ENCODE data around the gene POM121. TPM values are rescaled to one million over a fixed set of nuclear protein-coding genes. Genes with fewer than 3 reads are reported as not detected.

POM121 gene
- total RNA-seq = 4.0 and 7.3 TPM in 2 replicates

DNA sequence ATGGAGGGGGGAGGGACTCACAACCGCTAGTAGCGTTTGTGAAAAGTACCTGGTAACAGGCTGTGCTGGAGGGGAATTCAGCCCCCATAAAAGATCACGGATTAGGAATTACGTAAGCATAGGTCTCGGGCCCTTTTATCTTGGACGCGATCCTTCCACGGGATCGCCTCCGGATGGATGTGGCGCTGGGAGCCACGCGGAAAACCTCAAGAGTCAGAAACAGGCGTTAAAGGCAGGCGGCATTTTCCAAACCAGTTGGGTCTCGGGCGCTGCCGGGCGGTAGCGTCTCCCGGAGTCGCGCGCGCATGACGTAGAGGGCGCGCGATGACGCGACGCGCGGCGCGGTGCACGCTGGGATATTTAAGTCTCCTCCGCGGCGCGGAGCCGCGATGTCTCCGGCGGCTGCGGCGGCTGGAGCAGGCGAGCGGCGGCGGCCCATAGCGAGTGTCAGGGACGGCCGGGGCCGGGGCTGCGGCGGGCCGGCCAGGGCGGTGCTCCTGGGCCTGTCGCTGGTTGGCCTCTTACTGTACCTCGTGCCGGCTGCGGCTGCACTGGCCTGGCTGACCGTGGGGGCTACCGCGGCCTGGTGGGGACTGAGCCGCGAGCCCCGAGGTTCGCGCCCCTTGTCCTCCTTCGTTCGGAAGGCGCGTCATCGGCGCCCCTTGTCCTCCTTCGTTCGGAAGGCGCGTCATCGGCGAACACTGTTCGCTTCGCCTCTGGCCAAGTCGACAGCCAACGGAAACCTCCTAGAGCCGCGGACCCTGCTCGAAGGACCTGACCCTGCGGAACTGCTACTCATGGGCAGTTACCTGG, at the start of gene POM121:
TSS of gene POM121 (plus strand) at position 363 of the 813 bp plus-strand sequence. CDS start at position 390, 27 bp downstream.

GRCh38 chr7:72968980-72969516, 44.2 kb downstream of the POM121 start, which contains the start of gene TRIM74:
TSS of gene TRIM74 (minus strand) at chr7:72969466. CDS start at chr7:72966157, 3,309 bp downstream.

Other genes with a start within 250 kb of the POM121 start
- gene TYW1B, start 96.9 kb upstream of the POM121 start, total RNA-seq = 0.53 and 1.4 TPM in 2 replicates
- gene TRIM74, start 44.4 kb downstream of the POM121 start, total RNA-seq = not detected in 2 replicates
- gene SPDYE8, start 104.7 kb downstream of the POM121 start, total RNA-seq = not detected in 2 replicates
- not detected in 2 replicates for gene SPDYE11, start 132.8 kb downstream of the POM121 start, total RNA-seq
- not detected in 2 replicates for gene SPDYE9, start 160.9 kb downstream of the POM121 start, total RNA-seq